ENCODE data around the gene SETBP1.

SETBP1 gene

DNA sequence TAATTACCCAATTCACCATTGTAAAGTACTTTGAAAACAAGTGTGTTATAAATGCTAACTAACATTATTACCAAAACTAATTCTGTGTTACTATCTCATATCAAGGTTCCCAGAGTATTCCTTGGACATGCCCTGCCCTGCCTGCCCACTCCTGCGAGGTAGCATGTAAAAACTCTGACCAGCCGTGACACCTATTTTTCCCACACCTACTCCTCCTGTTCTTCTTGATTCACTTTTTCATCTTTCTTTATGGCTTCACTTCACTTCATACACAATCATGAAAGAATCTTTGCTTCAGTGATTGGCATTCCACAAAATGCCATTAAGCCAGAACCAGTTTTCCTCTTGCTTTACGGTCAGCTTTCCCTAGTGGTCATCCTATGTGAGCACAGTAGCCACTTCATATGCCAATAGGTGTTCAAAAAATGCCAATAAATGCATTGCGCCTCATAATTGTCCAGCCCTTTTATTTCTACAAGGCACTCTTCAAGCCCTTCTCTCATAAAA, 42.6 kb upstream of the SETBP1 start:
- no peak for DNase-seq (ENCODE audit: extremely low read depth, insufficient read length)
- no peaks in the 10 kb centered on the region; the same call in 1 of the 2 replicates for H3K27me3 ChIP-seq (replicated peaks; ENCODE audit: control insufficient read depth, insufficient read depth, low read length)
- TF ChIP-seq, protein P1, sequence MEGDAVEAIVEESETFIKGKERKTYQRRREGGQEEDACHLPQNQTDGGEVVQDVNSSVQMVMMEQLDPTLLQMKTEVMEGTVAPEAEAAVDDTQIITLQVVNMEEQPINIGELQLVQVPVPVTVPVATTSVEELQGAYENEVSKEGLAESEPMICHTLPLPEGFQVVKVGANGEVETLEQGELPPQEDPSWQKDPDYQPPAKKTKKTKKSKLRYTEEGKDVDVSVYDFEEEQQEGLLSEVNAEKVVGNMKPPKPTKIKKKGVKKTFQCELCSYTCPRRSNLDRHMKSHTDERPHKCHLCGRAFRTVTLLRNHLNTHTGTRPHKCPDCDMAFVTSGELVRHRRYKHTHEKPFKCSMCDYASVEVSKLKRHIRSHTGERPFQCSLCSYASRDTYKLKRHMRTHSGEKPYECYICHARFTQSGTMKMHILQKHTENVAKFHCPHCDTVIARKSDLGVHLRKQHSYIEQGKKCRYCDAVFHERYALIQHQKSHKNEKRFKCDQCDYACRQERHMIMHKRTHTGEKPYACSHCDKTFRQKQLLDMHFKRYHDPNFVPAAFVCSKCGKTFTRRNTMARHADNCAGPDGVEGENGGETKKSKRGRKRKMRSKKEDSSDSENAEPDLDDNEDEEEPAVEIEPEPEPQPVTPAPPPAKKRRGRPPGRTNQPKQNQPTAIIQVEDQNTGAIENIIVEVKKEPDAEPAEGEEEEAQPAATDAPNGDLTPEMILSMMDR (IDR thresholded peaks at IDR 0.05; ENCODE audit: insufficient read depth, low read length, poor library complexity, severe bottlenecking): no peak

DNA sequence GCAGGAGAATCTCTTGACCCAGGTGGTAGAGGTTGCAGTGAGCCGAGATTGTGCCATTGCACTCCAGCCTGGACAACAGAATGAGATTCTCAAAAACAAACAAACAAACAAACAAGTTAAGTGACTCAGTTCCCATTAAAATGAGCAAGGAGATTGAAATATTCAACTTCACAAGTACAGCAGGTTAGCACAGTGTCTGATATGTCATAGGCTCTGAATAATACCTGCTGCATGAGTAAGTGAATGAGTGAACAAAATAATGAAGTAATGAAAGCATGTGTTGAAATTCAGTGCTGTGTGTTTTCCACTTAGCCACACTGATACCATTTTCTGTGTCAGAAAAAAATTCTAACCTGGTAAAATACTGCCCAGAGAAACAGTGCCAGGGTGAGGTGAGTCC, 41.9 kb upstream of the SETBP1 start:
- no peaks in the 10 kb centered on the region; the same call in 1 of the 2 replicates for H3K27me3 ChIP-seq (replicated peaks; ENCODE audit: control insufficient read depth, insufficient read depth, low read length)
- TF ChIP-seq, protein P1 (IDR thresholded peaks at IDR 0.05; ENCODE audit: insufficient read depth, low read length, poor library complexity, severe bottlenecking): no peak
- DNase-seq (ENCODE audit: extremely low read depth, insufficient read length): no peak
- no peak overlapping the region for H3K4me3 ChIP-seq (replicated peaks; ENCODE audit: low read depth, low read length)
- H3K36me3 ChIP-seq (ENCODE audit: control insufficient read depth, insufficient read depth, low read length): no peaks in the 10 kb centered on the region

More for the DNA sequence above, 42.6 kb upstream of the SETBP1 start:
- Histone ChIP-seq H3K4me3 (replicated peaks; ENCODE audit: low read depth, low read length) (no peak overlapping the region), H3K36me3 (ENCODE audit: control insufficient read depth, insufficient read depth, low read length) (no peaks in the 10 kb centered on the region)

DNA sequence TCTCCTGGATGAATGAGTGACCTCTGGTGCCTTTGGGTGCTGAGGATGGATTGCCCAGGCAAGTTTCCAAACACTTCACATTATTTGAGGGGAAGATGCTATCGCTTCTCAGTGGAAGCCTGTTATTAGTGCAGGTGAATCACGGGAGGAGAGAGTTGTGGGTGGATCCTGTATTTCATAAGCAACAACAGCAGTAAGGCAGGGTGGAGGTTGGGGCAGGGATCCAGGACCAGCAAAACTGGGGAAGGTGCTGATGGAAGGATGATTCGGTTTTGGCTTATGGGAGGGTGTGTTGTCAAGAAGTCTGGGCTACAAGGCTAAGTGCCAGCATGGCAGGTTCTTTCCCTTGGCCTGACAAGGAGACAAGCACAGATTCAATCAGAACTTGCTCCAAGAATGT, 37.7 kb upstream of the SETBP1 start:
- no peaks in the 10 kb centered on the region for H3K36me3 ChIP-seq (ENCODE audit: control insufficient read depth, insufficient read depth, low read length)
- no peak for DNase-seq (ENCODE audit: extremely low read depth, insufficient read length)
- TF ChIP-seq, protein P1 (IDR thresholded peaks at IDR 0.05; ENCODE audit: insufficient read depth, low read length, poor library complexity, severe bottlenecking): no peak
- no peaks in the 10 kb centered on the region; the same call in 1 of the 2 replicates for H3K27me3 ChIP-seq (replicated peaks; ENCODE audit: control insufficient read depth, insufficient read depth, low read length)
- no peak overlapping the region for H3K4me3 ChIP-seq (replicated peaks; ENCODE audit: low read depth, low read length)

DNA sequence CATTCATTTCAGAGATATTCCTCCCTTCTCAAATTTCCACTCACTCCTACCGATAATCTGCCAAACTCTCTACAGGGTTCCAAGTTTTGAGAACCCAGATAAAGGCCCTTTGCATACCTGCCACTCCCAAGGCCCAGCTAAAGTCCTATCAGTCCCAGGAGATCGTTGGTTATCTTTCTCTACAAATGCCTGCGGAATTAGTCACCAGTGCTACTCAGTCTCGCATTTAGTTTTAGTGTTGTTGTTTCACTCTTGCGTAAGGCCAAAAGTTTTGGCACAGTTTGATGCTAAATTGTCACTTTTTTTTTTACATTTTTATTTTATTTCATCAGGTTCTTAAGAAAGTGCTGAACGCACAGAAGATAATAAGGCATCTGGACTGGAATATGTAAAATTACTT, 29.2 kb upstream of the SETBP1 start:
- Histone ChIP-seq H3K36me3 (ENCODE audit: control insufficient read depth, insufficient read depth, low read length) (no peaks in the 10 kb centered on the region), H3K27me3 (replicated peaks; ENCODE audit: control insufficient read depth, insufficient read depth, low read length) (no peaks in the 10 kb centered on the region), H3K4me3 (replicated peaks; ENCODE audit: low read depth, low read length) (no peak overlapping the region)
- DNase-seq (ENCODE audit: extremely low read depth, insufficient read length): no peak
- TF ChIP-seq, protein P1 (IDR thresholded peaks at IDR 0.05; ENCODE audit: insufficient read depth, low read length, poor library complexity, severe bottlenecking): no peak

DNA sequence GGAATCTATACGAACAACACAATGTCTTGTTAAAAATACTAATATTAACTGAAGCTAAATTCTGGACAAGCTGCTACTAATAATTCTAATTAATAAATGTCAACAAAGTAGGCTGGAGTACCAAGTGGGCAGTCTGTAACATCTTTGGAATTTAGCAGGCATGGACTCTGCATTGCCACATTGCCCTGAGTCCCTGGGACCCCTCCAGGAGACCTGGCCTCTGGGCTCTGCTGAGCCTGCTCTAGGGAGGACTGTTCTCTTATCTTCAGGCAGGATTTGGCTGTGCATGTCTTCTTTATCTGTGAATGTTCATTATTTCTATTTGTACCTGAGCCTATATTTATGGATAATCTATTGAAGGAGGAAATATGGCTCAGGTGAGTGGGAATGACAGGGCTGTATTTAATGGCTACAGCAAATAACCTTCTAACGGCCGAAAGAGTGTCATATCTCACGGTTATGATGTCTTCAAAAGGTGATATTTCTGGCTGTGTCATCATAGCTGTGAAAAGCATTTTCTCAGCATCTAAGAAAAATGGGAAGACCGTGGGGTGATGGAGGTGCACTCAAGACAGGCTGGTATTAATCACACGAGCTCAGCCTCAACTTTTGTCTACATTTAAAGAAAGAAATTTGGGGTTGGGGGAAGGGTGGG, 28.6 kb upstream of the SETBP1 start:
- Histone ChIP-seq H3K4me3 (replicated peaks; ENCODE audit: low read depth, low read length) (no peak overlapping the region), H3K27me3 (replicated peaks; ENCODE audit: control insufficient read depth, insufficient read depth, low read length) (no peaks in the 10 kb centered on the region), H3K36me3 (ENCODE audit: control insufficient read depth, insufficient read depth, low read length) (no peaks in the 10 kb centered on the region)
- TF ChIP-seq, protein P1 (IDR thresholded peaks at IDR 0.05; ENCODE audit: insufficient read depth, low read length, poor library complexity, severe bottlenecking): no peak
- DNase-seq (ENCODE audit: extremely low read depth, insufficient read length): no peak
